GM23338 (cell line): Measurements from ENCODE around the gene SCNN1B. TPM values are rescaled to one million over a fixed set of nuclear protein-coding genes. Genes with fewer than 3 reads are reported as not detected.
A peak's percentile ranks its signal among the peaks of the same experiment; 100 is the strongest.
"Not testable (repeated sequence)": the region's sequence is repeated elsewhere in the genome, so short reads cannot be mapped to it uniquely, and the experiment has no call there.

Experiments
- ATAC-seq: fragments of 200-7000 bp; cut with Tn5 transposase; 3 replicates; pipeline ENCODE4 v1.9.1; 2020
- DNase-seq: peaks from one replicate; pipeline ENCODE4 v3.0.0-alpha.2; 2015; ENCODE audit warnings: low spot score
- H2AFZ ChIP-seq: fragments of 200-600 bp; sonication (generic); 2 replicates; pipeline ENCODE4 v1.8.0; 2016; ENCODE audit warnings: antibody characterized with exemption, mild to moderate bottlenecking, moderate library complexity
- H3F3A ChIP-seq: fragments of 200-600 bp; sonication (generic); replicated peaks from 2 replicates; pipeline ENCODE4 v1.8.0; 2017; ENCODE audit warnings: antibody characterized with exemption, mixed run types, low read depth
- H3K27ac ChIP-seq: fragments of 200-600 bp; sonication (generic); 2 replicates; pipeline ENCODE4 v1.6.1; 2016; ENCODE audit warnings: low read depth
- H3K27me3 ChIP-seq: fragments of 200-600 bp; sonication (generic); 2 replicates; pipeline ENCODE4 v1.8.0; 2016; ENCODE audit warnings: mild to moderate bottlenecking, mixed run types, moderate library complexity; ENCODE audit not compliant: insufficient read depth
- H3K36me3 ChIP-seq: fragments of 200-600 bp; sonication (generic); 2 replicates; pipeline ENCODE4 v1.8.0; 2016; ENCODE audit warnings: mild to moderate bottlenecking; ENCODE audit not compliant: insufficient read depth
- H3K4me1 ChIP-seq: fragments of 200-600 bp; sonication (generic); 2 replicates; pipeline ENCODE4 v1.8.0; 2016; ENCODE audit warnings: mild to moderate bottlenecking, moderate library complexity; ENCODE audit not compliant: insufficient read depth
- H3K4me2 ChIP-seq: fragments of 200-600 bp; sonication (generic); 2 replicates; pipeline ENCODE4 v1.7.1; 2017; ENCODE audit warnings: mixed run types
- H3K4me3 ChIP-seq: fragments of 200-600 bp; sonication (generic); 2 replicates; pipeline ENCODE4 v1.6.1; 2016; ENCODE audit warnings: mixed run types
- H3K79me2 ChIP-seq: fragments of 200-600 bp; sonication (generic); replicated peaks from 2 replicates; pipeline ENCODE4 v1.8.0; 2017; ENCODE audit warnings: mild to moderate bottlenecking; ENCODE audit not compliant: insufficient read depth
- H3K9me2 ChIP-seq: fragments of 200-600 bp; sonication (generic); 2 replicates; pipeline ENCODE4 v1.8.0; 2017; ENCODE audit not compliant: insufficient read depth
- H4K20me1 ChIP-seq: fragments of 200-600 bp; sonication (generic); replicated peaks from 2 replicates; pipeline ENCODE4 v1.8.0; 2017; ENCODE audit warnings: mild to moderate bottlenecking; ENCODE audit not compliant: insufficient read depth
- H3K27ac Mint-ChIP-seq: 2 replicates; pipeline ENCODE4 v1.8.0; 2020; ENCODE audit warnings: inconsistent platforms, mild to moderate bottlenecking, moderate library complexity, mixed read lengths
- H3K27me3 Mint-ChIP-seq: 3 replicates; pipeline ENCODE4 v1.8.0; 2022; ENCODE audit warnings: low read depth, mild to moderate bottlenecking, moderate library complexity, mixed read lengths, inconsistent platforms; ENCODE audit not compliant: insufficient read depth, poor library complexity
- H3K36me3 Mint-ChIP-seq: 3 replicates; pipeline ENCODE4 v1.8.0; 2021; ENCODE audit warnings: low read depth, mild to moderate bottlenecking, inconsistent platforms, moderate library complexity, mixed read lengths
- H3K4me1 Mint-ChIP-seq: 3 replicates; pipeline ENCODE4 v1.8.0; 2020; ENCODE audit warnings: mild to moderate bottlenecking, inconsistent platforms, mixed read lengths
- H3K4me3 Mint-ChIP-seq: 3 replicates; pipeline ENCODE4 v1.8.0; 2021; ENCODE audit warnings: moderate library complexity, mild to moderate bottlenecking, inconsistent platforms, mixed read lengths
- H3K9me3 Mint-ChIP-seq: 3 replicates; pipeline ENCODE4 v1.8.0; 2020; ENCODE audit warnings: moderate library complexity, mild to moderate bottlenecking, inconsistent platforms, mixed read lengths
- CREB1 ChIP-seq: fragments of 250-450 bp; sonication (Bioruptor Pico); IDR thresholded peaks from 2 replicates; pipeline ENCODE4 v1.5.0; 2020; ENCODE audit warnings: low read depth, mild to moderate bottlenecking, moderate library complexity
- EZH2phosphoT487 ChIP-seq: fragments of 200-600 bp; sonication (generic); IDR thresholded peaks from one replicate; pipeline ENCODE4 v1.8.1; 2018; ENCODE audit warnings: antibody characterized with exemption; ENCODE audit not compliant: unreplicated experiment
- JUNB ChIP-seq: IDR thresholded peaks from one replicate; pipeline ENCODE4 v1.6.1; 2016; ENCODE audit warnings: antibody characterized with exemption; ENCODE audit not compliant: unreplicated experiment
- NANOG ChIP-seq: IDR thresholded peaks from 2 replicates; pipeline ENCODE4 v1.6.1; 2016; ENCODE audit warnings: antibody characterized with exemption, borderline replicate concordance
- POLR2AphosphoS5 ChIP-seq: IDR thresholded peaks from 2 replicates; pipeline ENCODE4 v1.6.1; 2016; ENCODE audit warnings: antibody characterized with exemption, low read depth
- STAT1 ChIP-seq: IDR thresholded peaks from one replicate; pipeline ENCODE4 v1.6.1; 2016; ENCODE audit warnings: antibody characterized with exemption; ENCODE audit not compliant: unreplicated experiment
- ZNF114 ChIP-seq: fragments of 250-450 bp; sonication (Bioruptor Pico); IDR thresholded peaks from 2 replicates; pipeline ENCODE4 v1.5.0; 2020; ENCODE audit warnings: mild to moderate bottlenecking, moderate library complexity
- polyA plus RNA-seq: library from polyadenylated mRNA; unstranded; fragments of >200 nt; fragmentation: Nextera tagmentation; extraction: Ambion mirVana; gene quantifications from 2 replicates; pipeline ENCODE4 v1.2.1, GENCODE V29; 2016
- total RNA-seq: library from RNA; depleted of rRNA; stranded (reverse); fragments of >200 nt; shearing (Covaris generic); gene quantifications from 2 replicates; pipeline ENCODE4 v1.2.3, GENCODE V29; 2014
- TF ChIP-seq, protein P1 (sequence below): IDR thresholded peaks from 2 replicates; pipeline ENCODE4 v1.6.1; 2016; ENCODE audit warnings: antibody characterized with exemption
- TF ChIP-seq, protein P2 (sequence below): IDR thresholded peaks from one replicate; pipeline ENCODE4 v1.6.1; 2018; ENCODE audit warnings: antibody characterized with exemption; ENCODE audit not compliant: unreplicated experiment

The SCNN1B gene
- total and polyA plus RNA-seq, 2 experiments from 2014 or later: 0.78 to 1.1 TPM

GRCh38 chr16:23398987-23399805 lies 97.1 kb downstream of the SCNN1B start (continued):
- TF ChIP-seq STAT1 (no peak), NANOG (no peak), POLR2AphosphoS5 (no peak), CREB1 (0 out of 2 replicates have a peak, but pooled peaks have one; percentile 21)
- TF ChIP-seq, protein P1, sequence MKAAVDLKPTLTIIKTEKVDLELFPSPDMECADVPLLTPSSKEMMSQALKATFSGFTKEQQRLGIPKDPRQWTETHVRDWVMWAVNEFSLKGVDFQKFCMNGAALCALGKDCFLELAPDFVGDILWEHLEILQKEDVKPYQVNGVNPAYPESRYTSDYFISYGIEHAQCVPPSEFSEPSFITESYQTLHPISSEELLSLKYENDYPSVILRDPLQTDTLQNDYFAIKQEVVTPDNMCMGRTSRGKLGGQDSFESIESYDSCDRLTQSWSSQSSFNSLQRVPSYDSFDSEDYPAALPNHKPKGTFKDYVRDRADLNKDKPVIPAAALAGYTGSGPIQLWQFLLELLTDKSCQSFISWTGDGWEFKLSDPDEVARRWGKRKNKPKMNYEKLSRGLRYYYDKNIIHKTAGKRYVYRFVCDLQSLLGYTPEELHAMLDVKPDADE: no peak
- TF ChIP-seq, protein P2, sequence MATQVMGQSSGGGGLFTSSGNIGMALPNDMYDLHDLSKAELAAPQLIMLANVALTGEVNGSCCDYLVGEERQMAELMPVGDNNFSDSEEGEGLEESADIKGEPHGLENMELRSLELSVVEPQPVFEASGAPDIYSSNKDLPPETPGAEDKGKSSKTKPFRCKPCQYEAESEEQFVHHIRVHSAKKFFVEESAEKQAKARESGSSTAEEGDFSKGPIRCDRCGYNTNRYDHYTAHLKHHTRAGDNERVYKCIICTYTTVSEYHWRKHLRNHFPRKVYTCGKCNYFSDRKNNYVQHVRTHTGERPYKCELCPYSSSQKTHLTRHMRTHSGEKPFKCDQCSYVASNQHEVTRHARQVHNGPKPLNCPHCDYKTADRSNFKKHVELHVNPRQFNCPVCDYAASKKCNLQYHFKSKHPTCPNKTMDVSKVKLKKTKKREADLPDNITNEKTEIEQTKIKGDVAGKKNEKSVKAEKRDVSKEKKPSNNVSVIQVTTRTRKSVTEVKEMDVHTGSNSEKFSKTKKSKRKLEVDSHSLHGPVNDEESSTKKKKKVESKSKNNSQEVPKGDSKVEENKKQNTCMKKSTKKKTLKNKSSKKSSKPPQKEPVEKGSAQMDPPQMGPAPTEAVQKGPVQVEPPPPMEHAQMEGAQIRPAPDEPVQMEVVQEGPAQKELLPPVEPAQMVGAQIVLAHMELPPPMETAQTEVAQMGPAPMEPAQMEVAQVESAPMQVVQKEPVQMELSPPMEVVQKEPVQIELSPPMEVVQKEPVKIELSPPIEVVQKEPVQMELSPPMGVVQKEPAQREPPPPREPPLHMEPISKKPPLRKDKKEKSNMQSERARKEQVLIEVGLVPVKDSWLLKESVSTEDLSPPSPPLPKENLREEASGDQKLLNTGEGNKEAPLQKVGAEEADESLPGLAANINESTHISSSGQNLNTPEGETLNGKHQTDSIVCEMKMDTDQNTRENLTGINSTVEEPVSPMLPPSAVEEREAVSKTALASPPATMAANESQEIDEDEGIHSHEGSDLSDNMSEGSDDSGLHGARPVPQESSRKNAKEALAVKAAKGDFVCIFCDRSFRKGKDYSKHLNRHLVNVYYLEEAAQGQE: no peak

- H3K36me3 Mint-ChIP-seq: peaks cover 40% of the 10 kb centered on the region
- not testable (repeated sequence) for H3K9me3 Mint-ChIP-seq
Measured at GRCh38 chr16:23400447-23400846, 98.3 kb downstream of the SCNN1B start.

GRCh38 chr16:23401139-23401538 lies 99.0 kb downstream of the SCNN1B start:
- no peaks in the 10 kb centered on the region for H3K27me3 ChIP-seq
- H3K4me3 ChIP-seq: no peak overlapping the region
- H3K4me2 ChIP-seq: no peak overlapping the region
- H2AFZ ChIP-seq: no peak overlapping the region
- no peaks in the 10 kb centered on the region for H4K20me1 ChIP-seq
- ATAC-seq: no peak
- DNase-seq: no peak
- H3K4me1 ChIP-seq: peaks cover 33% of the 10 kb centered on the region
- Mint-ChIP-seq H3K36me3 (peaks cover 42% of the 10 kb centered on the region), H3K27ac (no peak overlapping the region), H3K9me3 (no peaks in the 10 kb centered on the region), H3K27me3 (peaks cover 2% of the 10 kb centered on the region), H3K4me1 (peaks cover 31% of the 10 kb centered on the region), H3K4me3 (no peak overlapping the region)
- peaks cover 9% of the 10 kb centered on the region; the same call in 1 of the 2 replicates for H3K36me3 ChIP-seq
- H3K9me2 ChIP-seq: no peaks in the 10 kb centered on the region
- no peaks in the 10 kb centered on the region for H3K79me2 ChIP-seq
- TF ChIP-seq ZNF114 (CRISPR knock-in tag): no peak
- no peak for TF ChIP-seq POLR2AphosphoS5
- no peak for TF ChIP-seq CREB1
- no peak for TF ChIP-seq EZH2phosphoT487
- no peak for TF ChIP-seq JUNB
- TF ChIP-seq, protein P1: no peak
- H3K27ac ChIP-seq: no peak overlapping the region
- H3F3A ChIP-seq: peaks cover 7% of the 10 kb centered on the region; the same call in 1 of the 2 replicates

More at GRCh38 chr16:23400447-23400846, 98.3 kb downstream of the SCNN1B start:
- not testable (repeated sequence) for DNase-seq, H2AFZ ChIP-seq, H3K36me3 ChIP-seq, H3K27me3 Mint-ChIP-seq, H3K4me3 Mint-ChIP-seq, H3K27ac ChIP-seq, H3K27me3 ChIP-seq, H3K9me2 ChIP-seq, H3K4me3 ChIP-seq, H3K79me2 ChIP-seq, H3F3A ChIP-seq, H4K20me1 ChIP-seq, ATAC-seq
- Histone ChIP-seq H3K4me2 (peak overlapping the region; percentile 69), H3K4me1 (peaks cover 33% of the 10 kb centered on the region)
- Mint-ChIP-seq H3K4me1 (peaks cover 31% of the 10 kb centered on the region), H3K27ac (peak overlapping the region; percentile 19; the same call in 1 of the 2 replicates)
